ENCODE data around the gene PDP2.
A peak's percentile ranks its signal among the peaks of the same experiment; 100 is the strongest.

GRCh38 chr16:66899945-66900710, 19.8 kb downstream of the PDP2 start:
- TF ChIP-seq, protein P1, sequence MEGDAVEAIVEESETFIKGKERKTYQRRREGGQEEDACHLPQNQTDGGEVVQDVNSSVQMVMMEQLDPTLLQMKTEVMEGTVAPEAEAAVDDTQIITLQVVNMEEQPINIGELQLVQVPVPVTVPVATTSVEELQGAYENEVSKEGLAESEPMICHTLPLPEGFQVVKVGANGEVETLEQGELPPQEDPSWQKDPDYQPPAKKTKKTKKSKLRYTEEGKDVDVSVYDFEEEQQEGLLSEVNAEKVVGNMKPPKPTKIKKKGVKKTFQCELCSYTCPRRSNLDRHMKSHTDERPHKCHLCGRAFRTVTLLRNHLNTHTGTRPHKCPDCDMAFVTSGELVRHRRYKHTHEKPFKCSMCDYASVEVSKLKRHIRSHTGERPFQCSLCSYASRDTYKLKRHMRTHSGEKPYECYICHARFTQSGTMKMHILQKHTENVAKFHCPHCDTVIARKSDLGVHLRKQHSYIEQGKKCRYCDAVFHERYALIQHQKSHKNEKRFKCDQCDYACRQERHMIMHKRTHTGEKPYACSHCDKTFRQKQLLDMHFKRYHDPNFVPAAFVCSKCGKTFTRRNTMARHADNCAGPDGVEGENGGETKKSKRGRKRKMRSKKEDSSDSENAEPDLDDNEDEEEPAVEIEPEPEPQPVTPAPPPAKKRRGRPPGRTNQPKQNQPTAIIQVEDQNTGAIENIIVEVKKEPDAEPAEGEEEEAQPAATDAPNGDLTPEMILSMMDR (IDR thresholded peaks at IDR 0.05) = no peak
- TF ChIP-seq POLR2A (IDR thresholded peaks at IDR 0.05) = peak in 1 of 2 donors; percentile 46

Measured in adrenal gland (tissue), 5 donors.